Endothelial cell of umbilical vein (primary cell): ENCODE results near the gene BTG2. TPM values are rescaled to one million over a fixed set of nuclear protein-coding genes. Genes with fewer than 3 reads are reported as not detected.

Source experiments
- BruUV-seq: library from RNA; stranded (reverse); fragments of 400-500 nt; replicated peaks from 2 replicates; lab custom pipeline; 2021; lab: Mats Ljungman, UMichigan
- CTCF ChIA-PET: fragments of 300-600, 350-600 bp; sonication (Branson Sonifier 250); formaldehyde crosslinking; loops from one replicate; lab custom pipeline; 2021; ENCODE audit warnings: antibody characterized with exemption, inconsistent platforms; lab: Charles Lee
- POLR2A ChIA-PET: fragments of 300-600, 350-600 bp; sonication (Branson Sonifier 250); formaldehyde crosslinking; loops from one replicate; lab custom pipeline; 2021; ENCODE audit warnings: antibody characterized with exemption, inconsistent platforms; lab: Charles Lee
- DNase-seq: peaks from one replicate; pipeline ENCODE4 v3.0.0-alpha.2; 2011; ENCODE audit warnings: low read depth, low spot score
- FAIRE-seq: peaks from 2 replicates; lab custom pipeline; 2011; peaks lifted over from hg19 to GRCh38; lab: Jason Lieb, UNC
- H2AFZ ChIP-seq: 2 replicates; pipeline ENCODE4 v1.6.0; 2012; ENCODE audit warnings: low read depth, low read length, control low read depth, inconsistent platforms
- H3K27ac ChIP-seq: 2 replicates; pipeline ENCODE4 v1.5.1; 2011; ENCODE audit warnings: low read depth, mild to moderate bottlenecking, control low read depth, low read length, moderate library complexity; ENCODE audit not compliant: insufficient read depth
- H3K27me3 ChIP-seq, 2 experiments: 2 replicates each; pipeline versions ENCODE4 v1.6.0 to v1.6.1; 2011; ENCODE audit warnings: low read length in 2 of 2, mixed read lengths in 1 of 2; ENCODE audit not compliant: control insufficient read depth in 2 of 2, insufficient read depth in 2 of 2
- H3K36me3 ChIP-seq, 2 experiments: 2 replicates in 1 of 2; 3 replicates in 1 of 2; pipeline ENCODE4 v1.5.1; 2011; ENCODE audit warnings: low read length in 2 of 2, mild to moderate bottlenecking in 1 of 2, moderate library complexity in 1 of 2; ENCODE audit not compliant: control insufficient read depth in 2 of 2, insufficient read depth in 2 of 2; ENCODE audit errors: extremely low read depth in 1 of 2
- H3K4me1 ChIP-seq: 3 replicates; pipeline ENCODE4 v1.5.1; 2011; ENCODE audit warnings: mild to moderate bottlenecking, low read length; ENCODE audit not compliant: control insufficient read depth, insufficient read depth; ENCODE audit errors: extremely low read depth
- H3K4me2 ChIP-seq: 2 replicates; pipeline ENCODE4 v1.6.1; 2011; ENCODE audit warnings: low read length, control low read depth, mixed read lengths; ENCODE audit not compliant: insufficient read depth
- H3K4me3 ChIP-seq, 3 experiments: fragments of 200-600 bp in 1 of 3; sonication (generic), shearing (Covaris generic) in 1 of 3; replicated peaks in 1 of 3; 2 replicates each; pipeline ENCODE4 v1.5.1; 2011 to 2016; ENCODE audit warnings: control low read depth in 3 of 3, low read length in 3 of 3, mild to moderate bottlenecking in 2 of 3, inconsistent platforms in 1 of 3, low read depth in 1 of 3, moderate library complexity in 1 of 3; ENCODE audit not compliant: insufficient read depth in 1 of 3
- H3K79me2 ChIP-seq: 2 replicates; pipeline ENCODE4 v1.6.0; 2012; ENCODE audit warnings: low read length, inconsistent platforms; ENCODE audit not compliant: control insufficient read depth, insufficient read depth
- H3K9ac ChIP-seq: replicated peaks from 2 replicates; pipeline ENCODE3; 2011; ENCODE audit warnings: low read length, control low read depth; ENCODE audit not compliant: insufficient read depth; ENCODE audit errors: extremely low read depth
- H3K9me1 ChIP-seq: replicated peaks from 3 replicates; pipeline ENCODE4 v1.6.0; 2011; ENCODE audit warnings: mild to moderate bottlenecking, low read length; ENCODE audit not compliant: control insufficient read depth, insufficient read depth; ENCODE audit errors: extremely low read depth
- H3K9me3 ChIP-seq: replicated peaks from 2 replicates; pipeline ENCODE4 v1.5.1; 2012; ENCODE audit warnings: low read length, inconsistent platforms; ENCODE audit not compliant: control insufficient read depth, insufficient read depth
- H4K20me1 ChIP-seq: replicated peaks from 2 replicates; pipeline ENCODE3; 2011; ENCODE audit warnings: mild to moderate bottlenecking, low read length; ENCODE audit not compliant: control insufficient read depth, insufficient read depth; ENCODE audit errors: extremely low read depth
- EZH2 ChIP-seq: IDR thresholded peaks from 2 replicates; pipeline ENCODE4 v1.6.1; 2012; ENCODE audit warnings: borderline replicate concordance, low read depth, mild to moderate bottlenecking, moderate library complexity, low read length, inconsistent platforms; ENCODE audit not compliant: severe bottlenecking
- FOS ChIP-seq: IDR thresholded peaks from 2 replicates; pipeline ENCODE4 v1.6.1; 2011; ENCODE audit warnings: mild to moderate bottlenecking, low read length, moderate library complexity, borderline replicate concordance; ENCODE audit not compliant: insufficient read depth
- GATA2 ChIP-seq: IDR thresholded peaks from 2 replicates; pipeline ENCODE4 v1.7.0; 2011; ENCODE audit warnings: low read depth, mild to moderate bottlenecking, moderate library complexity, mixed read lengths, low read length; ENCODE audit not compliant: insufficient read length, insufficient read depth
- JUN ChIP-seq: IDR thresholded peaks from 2 replicates; pipeline ENCODE4 v1.6.1; 2011; ENCODE audit warnings: borderline replicate concordance, low read depth; ENCODE audit not compliant: insufficient read length, insufficient read depth
- MAX ChIP-seq: IDR thresholded peaks from 2 replicates; pipeline ENCODE4 v1.6.1; 2011; ENCODE audit not compliant: insufficient read depth, insufficient read length
- MYC ChIP-seq: IDR thresholded peaks from one replicate; pipeline ENCODE4 v1.6.1; 2011; ENCODE audit warnings: mild to moderate bottlenecking, low read depth, low read length
- POLR2A ChIP-seq: IDR thresholded peaks from 2 replicates; pipeline ENCODE4 v1.6.1; 2012; ENCODE audit warnings: low read depth, mild to moderate bottlenecking, control low read depth, low read length
- POLR2AphosphoS5 ChIP-seq: IDR thresholded peaks from 2 replicates; pipeline ENCODE4 v1.6.1; 2012; ENCODE audit warnings: low read depth, mild to moderate bottlenecking, control low read depth, low read length, moderate library complexity; ENCODE audit not compliant: insufficient read depth
- dilution Hi-C: fragments of 300-500 bp; cut with MboI; formaldehyde crosslinking; loops from one replicate; pipeline ENCODE4 v1.15.0; 2019; ENCODE audit warnings: low sequenced_read_pairs; ENCODE audit not compliant: extremely low pct_ligation_motif_present
- intact Hi-C: fragments of 100-400 bp; cut with micrococcal nuclease; formaldehyde crosslinking; loops from one replicate; pipeline ENCODE4 v1.10.0; 2022
- polyA plus RNA-seq, 4 experiments: library from polyadenylated mRNA; depleted of rRNA in 3 of 4; stranded (reverse) in 3 of 4; unstranded in 1 of 4; fragments of >200 nt; gene quantifications; 2 replicates each; pipeline versions ENCODE4 v1.2.1 to v1.2.3, GENCODE V29; 2011 to 2012; ENCODE audit warnings: missing spikeins in 1 of 4
- total RNA-seq: library from RNA; stranded (reverse); gene quantifications from 2 replicates; pipeline ENCODE4 v1.2.3, GENCODE V29; 2021
- TF ChIP-seq, protein P1 (sequence below), 2 donors: IDR thresholded peaks; 1 replicate in 1 of 2; 2 replicates in 1 of 2; pipeline ENCODE4 v1.5.1; 2011; ENCODE audit warnings: low read length in 2 of 2, mild to moderate bottlenecking in 2 of 2, moderate library complexity in 2 of 2, control low read depth in 1 of 2, inconsistent platforms in 1 of 2, low read depth in 1 of 2; ENCODE audit not compliant: insufficient read depth in 1 of 2; ENCODE audit errors: extremely low read depth in 1 of 2

Gene BTG2
- total and polyA plus RNA-seq, 2 donors (not counting 3 experiments of a cell fraction or from before 2014, with no cell fraction given), result 35.6 to 50.1 TPM

- FAIRE-seq (no peak), DNase-seq (no peak)
- BruUV-seq, result no TSS peak
- Histone ChIP-seq H3K27me3 (no peaks in the 10 kb centered on the region), H3K9ac (no peak overlapping the region), H3K9me1 (no peaks in the 10 kb centered on the region), H2AFZ (no peak overlapping the region), H3K79me2 (peaks cover 6% of the 10 kb centered on the region), H4K20me1 (peaks cover 5% of the 10 kb centered on the region), H3K4me1 (peaks cover 19% of the 10 kb centered on the region), H3K4me3 (no peak overlapping the region), H3K27ac (no peak overlapping the region), H3K9me3 (no peaks in the 10 kb centered on the region), H3K4me2 (no peak overlapping the region), H3K36me3 (peaks cover 2 to 12% of the 10 kb centered on the region in 2 experiments)
- POLR2A ChIA-PET, result interaction anchor here (4.9 kb wide), 1 partner anchor 15 kb away, joined by 115 read pairs; no protein-coding TSS in a partner anchor
- CTCF ChIA-PET, result interaction anchor here (0.9 to 7.8 kb wide), 6 partner anchors 12 to 40 kb away, joined by 3 to 88 read pairs (median 26); no protein-coding TSS in a partner anchor
- dilution Hi-C loops, result no loop called here
- intact Hi-C loops, result no loop called here
- no peak for TF ChIP-seq JUN
- no peak for TF ChIP-seq MYC
- TF ChIP-seq POLR2AphosphoS5, result no peak
- TF ChIP-seq FOS, result no peak
- no peak for TF ChIP-seq GATA2
- no peak for TF ChIP-seq POLR2A
- TF ChIP-seq EZH2, result no peak
- TF ChIP-seq, protein P1, sequence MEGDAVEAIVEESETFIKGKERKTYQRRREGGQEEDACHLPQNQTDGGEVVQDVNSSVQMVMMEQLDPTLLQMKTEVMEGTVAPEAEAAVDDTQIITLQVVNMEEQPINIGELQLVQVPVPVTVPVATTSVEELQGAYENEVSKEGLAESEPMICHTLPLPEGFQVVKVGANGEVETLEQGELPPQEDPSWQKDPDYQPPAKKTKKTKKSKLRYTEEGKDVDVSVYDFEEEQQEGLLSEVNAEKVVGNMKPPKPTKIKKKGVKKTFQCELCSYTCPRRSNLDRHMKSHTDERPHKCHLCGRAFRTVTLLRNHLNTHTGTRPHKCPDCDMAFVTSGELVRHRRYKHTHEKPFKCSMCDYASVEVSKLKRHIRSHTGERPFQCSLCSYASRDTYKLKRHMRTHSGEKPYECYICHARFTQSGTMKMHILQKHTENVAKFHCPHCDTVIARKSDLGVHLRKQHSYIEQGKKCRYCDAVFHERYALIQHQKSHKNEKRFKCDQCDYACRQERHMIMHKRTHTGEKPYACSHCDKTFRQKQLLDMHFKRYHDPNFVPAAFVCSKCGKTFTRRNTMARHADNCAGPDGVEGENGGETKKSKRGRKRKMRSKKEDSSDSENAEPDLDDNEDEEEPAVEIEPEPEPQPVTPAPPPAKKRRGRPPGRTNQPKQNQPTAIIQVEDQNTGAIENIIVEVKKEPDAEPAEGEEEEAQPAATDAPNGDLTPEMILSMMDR (IDR thresholded peaks at IDR 0.05; ENCODE audit: extremely low read depth in 1 of 2, insufficient read depth in 1 of 2, low read depth in 1 of 2, low read length in 2 of 2), result no peak
- TF ChIP-seq MAX, result no peak
Measured at GRCh38 chr1:203308923-203309331, 3.6 kb downstream of the BTG2 start.
